Neural crest cell (in vitro differentiated cells): Measurements from ENCODE around the gene CDH1. TPM values are rescaled to one million over a fixed set of nuclear protein-coding genes. Genes with fewer than 3 reads are reported as not detected.

Experiments
- DNase-seq: peaks from one replicate; pipeline ENCODE4 v3.0.0; 2021; ENCODE audit warnings: low read depth, mixed read lengths, low spot score
- H3K27ac Mint-ChIP-seq: one replicate; pipeline ENCODE4 v1.8.0; 2021; ENCODE audit warnings: mild to moderate bottlenecking, mixed read lengths; ENCODE audit not compliant: unreplicated experiment
- H3K27me3 Mint-ChIP-seq: 2 replicates; pipeline ENCODE4 v1.8.0; 2021; ENCODE audit warnings: low read depth, mild to moderate bottlenecking, mixed read lengths
- H3K36me3 Mint-ChIP-seq: 2 replicates; pipeline ENCODE4 v1.8.0; 2021; ENCODE audit warnings: low read depth, mild to moderate bottlenecking, mixed read lengths
- H3K4me1 Mint-ChIP-seq: 2 replicates; pipeline ENCODE4 v1.8.0; 2021; ENCODE audit warnings: mixed read lengths
- H3K4me3 Mint-ChIP-seq: one replicate; pipeline ENCODE4 v1.8.0; 2021; ENCODE audit warnings: mild to moderate bottlenecking, mixed read lengths
- H3K9me3 Mint-ChIP-seq: 2 replicates; pipeline ENCODE4 v1.8.0; 2021; ENCODE audit warnings: mixed read lengths
- total RNA-seq: library from RNA; stranded (reverse); gene quantifications from 2 replicates; pipeline ENCODE4 v1.2.1, GENCODE V29; 2021
- TF ChIP-seq, protein P1 (sequence below): fragments of 200-600 bp; sonication (generic); conservative IDR thresholded peaks from 2 replicates; pipeline ENCODE4 v1.5.0; 2021; ENCODE audit warnings: antibody characterized with exemption, mild to moderate bottlenecking

Gene CDH1
- total RNA-seq, 1 donor from 2014 or later: 1.1 TPM

DNA sequence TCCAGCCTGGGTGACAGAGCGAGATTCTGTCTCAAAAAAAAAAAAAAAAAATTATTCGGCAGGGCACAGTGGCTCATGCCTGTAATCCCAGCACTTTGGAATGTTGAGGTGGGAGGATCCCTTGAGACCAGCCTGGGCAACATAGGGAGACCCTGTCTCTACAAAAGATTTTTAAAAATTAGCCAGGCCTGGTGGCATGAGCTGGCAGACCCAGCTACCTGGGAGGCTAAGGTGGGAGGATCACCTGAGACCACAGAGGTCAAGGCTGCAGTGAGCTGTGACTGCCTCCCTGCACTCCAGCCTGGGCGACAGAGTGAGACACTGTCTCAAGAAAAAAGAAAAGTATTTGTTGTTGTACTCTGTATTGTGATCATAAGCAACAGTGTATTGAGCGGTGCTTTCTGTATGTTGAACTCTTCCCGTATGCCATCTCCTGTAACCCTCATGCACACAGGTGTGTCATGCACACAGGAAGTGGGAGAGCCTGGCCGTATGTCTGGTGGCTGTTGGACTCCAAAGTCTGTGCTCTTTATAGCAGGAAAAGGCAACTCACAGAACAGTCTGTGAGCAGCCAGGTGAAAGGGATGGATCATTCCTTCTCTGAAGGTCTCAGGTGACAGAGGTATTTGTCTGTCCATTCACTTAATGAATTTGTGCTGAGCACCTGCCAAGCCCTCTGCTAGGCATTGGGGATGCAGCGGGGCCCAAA is 17.1 kb downstream of the CDH1 start:
- Mint-ChIP-seq H3K27ac (peak overlapping the region; percentile 70), H3K27me3 (no peaks in the 10 kb centered on the region), H3K36me3 (no peaks in the 10 kb centered on the region), H3K4me1 (peaks cover 3% of the 10 kb centered on the region), H3K9me3 (no peaks in the 10 kb centered on the region), H3K4me3 (no peak overlapping the region)
- no peak for DNase-seq
- TF ChIP-seq, protein P1, sequence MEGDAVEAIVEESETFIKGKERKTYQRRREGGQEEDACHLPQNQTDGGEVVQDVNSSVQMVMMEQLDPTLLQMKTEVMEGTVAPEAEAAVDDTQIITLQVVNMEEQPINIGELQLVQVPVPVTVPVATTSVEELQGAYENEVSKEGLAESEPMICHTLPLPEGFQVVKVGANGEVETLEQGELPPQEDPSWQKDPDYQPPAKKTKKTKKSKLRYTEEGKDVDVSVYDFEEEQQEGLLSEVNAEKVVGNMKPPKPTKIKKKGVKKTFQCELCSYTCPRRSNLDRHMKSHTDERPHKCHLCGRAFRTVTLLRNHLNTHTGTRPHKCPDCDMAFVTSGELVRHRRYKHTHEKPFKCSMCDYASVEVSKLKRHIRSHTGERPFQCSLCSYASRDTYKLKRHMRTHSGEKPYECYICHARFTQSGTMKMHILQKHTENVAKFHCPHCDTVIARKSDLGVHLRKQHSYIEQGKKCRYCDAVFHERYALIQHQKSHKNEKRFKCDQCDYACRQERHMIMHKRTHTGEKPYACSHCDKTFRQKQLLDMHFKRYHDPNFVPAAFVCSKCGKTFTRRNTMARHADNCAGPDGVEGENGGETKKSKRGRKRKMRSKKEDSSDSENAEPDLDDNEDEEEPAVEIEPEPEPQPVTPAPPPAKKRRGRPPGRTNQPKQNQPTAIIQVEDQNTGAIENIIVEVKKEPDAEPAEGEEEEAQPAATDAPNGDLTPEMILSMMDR: no peak

DNA sequence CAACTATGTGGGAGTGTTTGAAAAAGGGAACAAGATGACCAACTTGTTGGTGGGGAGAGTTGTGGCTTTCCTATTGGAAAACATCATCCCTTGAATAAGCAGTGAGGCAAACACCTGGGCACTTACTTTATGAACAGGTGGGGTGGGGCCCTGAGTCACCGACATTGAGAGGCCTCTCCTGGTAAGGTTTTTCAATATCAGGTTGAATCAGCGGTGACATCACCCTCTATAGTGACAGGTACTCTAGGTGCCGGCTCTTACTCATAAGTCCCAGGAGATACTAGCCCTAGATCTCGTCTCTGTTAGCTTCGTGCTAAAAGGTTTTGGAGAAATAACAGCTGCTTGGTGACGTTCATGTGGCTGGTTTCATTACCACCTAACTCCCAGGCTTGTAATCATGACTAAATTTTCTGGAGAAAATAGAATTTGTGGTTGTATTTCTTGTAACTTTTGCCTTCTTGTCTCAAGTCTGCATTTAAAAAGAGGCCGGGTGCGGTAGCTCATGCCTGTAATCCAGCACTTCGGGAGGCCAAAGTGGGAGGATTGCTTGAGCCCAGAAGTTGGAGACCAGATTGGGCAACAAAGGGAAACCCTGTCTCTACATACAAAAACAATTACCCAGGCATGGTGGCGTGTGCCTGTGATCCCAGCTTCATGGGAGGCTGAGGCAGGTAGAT is 19.3 kb downstream of the CDH1 start:
- Mint-ChIP-seq H3K9me3 (no peaks in the 10 kb centered on the region), H3K36me3 (no peaks in the 10 kb centered on the region), H3K27ac (no peak overlapping the region), H3K4me3 (no peak overlapping the region), H3K4me1 (peaks cover 16% of the 10 kb centered on the region), H3K27me3 (no peaks in the 10 kb centered on the region)
- TF ChIP-seq, protein P1: no peak
- DNase-seq: no peak

DNA sequence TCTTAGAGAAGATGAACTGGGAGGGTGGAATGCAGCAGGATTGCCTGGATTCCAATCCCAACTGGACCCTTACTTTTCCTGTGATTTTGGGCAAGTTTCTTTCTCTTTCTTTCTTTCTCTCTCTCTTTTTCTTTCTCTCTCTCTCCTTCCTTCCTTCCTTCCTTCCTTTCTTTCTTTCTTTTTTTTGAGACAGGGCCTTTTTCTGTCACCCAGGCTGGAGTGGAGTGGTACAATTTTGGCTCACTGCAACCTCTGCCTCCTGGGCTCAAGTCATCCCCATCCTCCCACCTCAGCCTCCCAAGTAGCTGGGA is 20.5 kb downstream of the CDH1 start:
- H3K27ac Mint-ChIP-seq: no peak overlapping the region
- H3K27me3 Mint-ChIP-seq: no peaks in the 10 kb centered on the region
- H3K4me1 Mint-ChIP-seq: peaks cover 18% of the 10 kb centered on the region
- DNase-seq: no peak
- H3K4me3 Mint-ChIP-seq: no peak overlapping the region
- TF ChIP-seq, protein P1: no peak
- no peaks in the 10 kb centered on the region for H3K36me3 Mint-ChIP-seq
- no peaks in the 10 kb centered on the region for H3K9me3 Mint-ChIP-seq

DNA sequence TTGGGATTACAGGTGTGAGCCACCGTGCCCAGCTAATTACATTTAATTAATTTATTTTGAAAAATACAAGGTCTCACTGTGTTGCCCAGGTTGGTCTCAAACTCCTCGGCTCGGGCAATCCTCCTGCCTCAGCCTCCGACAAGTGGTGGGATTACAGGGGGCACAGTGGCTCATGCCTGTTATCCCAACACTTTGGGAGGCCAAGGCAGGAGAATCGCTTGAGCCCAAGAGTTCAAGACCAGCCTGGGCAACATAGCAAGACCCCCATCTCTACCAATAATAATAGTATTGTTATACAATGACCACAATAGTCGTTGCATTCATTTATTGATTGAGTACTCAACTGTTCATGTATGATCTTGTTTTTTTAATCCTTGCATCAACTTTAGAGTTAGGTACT is 22.0 kb downstream of the CDH1 start:
- Mint-ChIP-seq H3K27ac (no peak overlapping the region), H3K36me3 (no peaks in the 10 kb centered on the region), H3K9me3 (no peaks in the 10 kb centered on the region), H3K4me1 (peaks cover 29% of the 10 kb centered on the region), H3K27me3 (no peaks in the 10 kb centered on the region), H3K4me3 (no peak overlapping the region)
- TF ChIP-seq, protein P1: no peak
- no peak for DNase-seq

DNA sequence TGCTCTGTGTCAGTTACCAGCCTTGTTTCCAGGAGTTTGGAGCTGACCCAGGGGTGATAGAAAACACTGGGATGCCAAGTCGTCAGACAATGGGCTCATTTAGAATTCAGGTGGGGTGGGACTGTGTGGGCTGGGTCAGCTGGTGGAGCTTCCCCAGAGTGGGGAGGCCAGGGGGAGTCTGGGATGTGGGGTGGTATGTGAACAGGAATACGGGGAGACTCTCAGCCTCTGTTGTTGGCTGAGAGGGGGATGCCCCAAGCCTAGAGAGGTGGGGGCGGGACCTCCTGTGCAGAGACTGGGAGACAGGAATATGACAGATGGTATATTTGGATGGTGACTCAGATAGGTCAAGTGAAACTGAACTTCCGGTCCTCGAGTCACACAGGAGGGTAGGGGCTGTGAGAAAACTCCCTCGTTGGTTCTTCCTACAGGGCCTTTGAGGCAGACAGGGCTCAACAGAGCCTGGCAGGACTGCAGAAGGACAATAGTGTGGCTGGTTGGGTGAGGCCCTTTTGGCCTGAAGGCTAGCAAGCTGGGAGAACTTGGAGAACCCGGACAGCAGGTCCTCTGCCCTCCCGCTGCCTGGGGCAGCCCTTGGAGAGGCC is 23.7 kb downstream of the CDH1 start:
- Mint-ChIP-seq H3K9me3 (no peaks in the 10 kb centered on the region), H3K4me3 (no peak overlapping the region), H3K27ac (peak overlapping the region; percentile 93), H3K4me1 (peaks cover 29% of the 10 kb centered on the region), H3K27me3 (no peaks in the 10 kb centered on the region), H3K36me3 (no peaks in the 10 kb centered on the region)
- no peak for DNase-seq
- TF ChIP-seq, protein P1: no peak
